GM12801 (cell line): ENCODE measurements around the gene WDR5.

Source experiments
- CTCF ChIP-seq: IDR thresholded peaks from one replicate; pipeline ENCODE4 v1.5.1; 2011; ENCODE audit warnings: control low read depth; ENCODE audit not compliant: insufficient read length; ENCODE audit errors: extremely low read depth

WDR5 gene

GRCh38 chr9:134204991-134205578 lies 69.2 kb downstream of the WDR5 start:
- no peak for TF ChIP-seq CTCF

- no peak for TF ChIP-seq CTCF
Measured at GRCh38 chr9:134205672-134206310, 69.9 kb downstream of the WDR5 start.

- TF ChIP-seq CTCF: no peak
Measured at GRCh38 chr9:134206311-134207300, 70.7 kb downstream of the WDR5 start.

GRCh38 chr9:134208310-134208841 lies 72.5 kb downstream of the WDR5 start:
- no peak for TF ChIP-seq CTCF

- no peak for TF ChIP-seq CTCF
Measured at GRCh38 chr9:134208981-134209725, 73.3 kb downstream of the WDR5 start.
